ENCODE measurements around the gene KLC3. TPM values are rescaled to one million over a fixed set of nuclear protein-coding genes. Genes with fewer than 3 reads are reported as not detected.

Gene KLC3
- total RNA-seq, 1 experiment from 2014 or later, result 4.8 TPM

GRCh38 chr19:45315304-45315703 lies 25.2 kb upstream of the KLC3 start:
- no peak overlapping the region for H3K56ac ChIP-seq (ENCODE audit: insufficient read length, low read depth, low read length)
- H3K27me3 ChIP-seq (ENCODE audit: insufficient read depth, low read length), result peaks cover 3% of the 10 kb centered on the region; the same call in 1 of the 2 replicates
- H4K5ac ChIP-seq (ENCODE audit: insufficient read length, low read depth, low read length), result no peak overlapping the region
- no peak overlapping the region for H4K8ac ChIP-seq (replicated peaks; ENCODE audit: insufficient read length, low read depth, low read length)
- no peak overlapping the region for H2AFZ ChIP-seq (ENCODE audit: low read length)
- no peak overlapping the region for H3K27ac Mint-ChIP-seq
- H3K23me2 ChIP-seq (ENCODE audit: insufficient read length, low read depth, low read length, poor library complexity, severe bottlenecking), result no peaks in the 10 kb centered on the region
- H3K18ac ChIP-seq (ENCODE audit: insufficient read length, low read depth, low read length), result no peak overlapping the region
- H3K4me3 Mint-ChIP-seq, result no peak overlapping the region
- H3K27ac ChIP-seq (ENCODE audit: insufficient read length, low read depth, low read length), result no peak overlapping the region
- H4K20me1 ChIP-seq (ENCODE audit: control insufficient read depth, insufficient read depth, insufficient read length), result no peaks in the 10 kb centered on the region
- H3K14ac ChIP-seq (ENCODE audit: insufficient read depth, low read length), result 0 out of 2 replicates have a peak overlapping the region, but pooled peaks have one; percentile 5
- no peaks in the 10 kb centered on the region for H3K79me1 ChIP-seq (ENCODE audit: insufficient read depth, low read depth, low read length, poor library complexity, severe bottlenecking)
- no peaks in the 10 kb centered on the region for H3K9me3 ChIP-seq (ENCODE audit: control insufficient read depth, low read depth, low read length)
- WGBS (ENCODE audit: extremely low coverage, insufficient read length, low lambda C conversion rate), result no CpG with 5 or more reads among the region's 21 CpGs
- H3K36me3 Mint-ChIP-seq (ENCODE audit: insufficient read depth in 1 of 3, low read depth in 3 of 3), result no peaks in the 10 kb centered on the region
- peaks cover 82% of the 10 kb centered on the region for H3K27me3 Mint-ChIP-seq (ENCODE audit: low read depth)
- H3K4me1 Mint-ChIP-seq, result peaks cover 0 to 4% of the 10 kb centered on the region in 2 experiments; a peak in 1 of 4 replicates
- no peak overlapping the region for H3K23ac ChIP-seq (ENCODE audit: insufficient read length, low read depth, low read length)
- no peaks in the 10 kb centered on the region for H3K4me1 ChIP-seq (ENCODE audit: insufficient read depth, low read length)
- H3T11ph ChIP-seq (ENCODE audit: low read length), result no peak overlapping the region
- H2BK20ac ChIP-seq (ENCODE audit: low read depth, low read length, poor library complexity, severe bottlenecking), result no peak overlapping the region
- no peak overlapping the region for H2BK120ac ChIP-seq (ENCODE audit: low read depth, low read length, poor library complexity, severe bottlenecking)
- no peak overlapping the region for H3K4me2 ChIP-seq (ENCODE audit: insufficient read depth, insufficient read length, low read length)
- H3K79me2 ChIP-seq (ENCODE audit: insufficient read depth, low read length), result no peaks in the 10 kb centered on the region
- no peak overlapping the region for H2BK12ac ChIP-seq (ENCODE audit: insufficient read length, low read depth, low read length)
- no peak for DNase-seq
- H3K9me3 Mint-ChIP-seq, result no peaks in the 10 kb centered on the region
- H4K91ac ChIP-seq (ENCODE audit: insufficient read length, low read depth, low read length), result no peak overlapping the region
- no peak overlapping the region for H2BK5ac ChIP-seq (ENCODE audit: insufficient read length, low read length)
- no peak for TF ChIP-seq CTCF (conservative IDR thresholded peaks at IDR 0.05)
- no peak overlapping the region for H3K4ac ChIP-seq (ENCODE audit: low read depth, low read length)
- no peak overlapping the region for H3K9ac ChIP-seq (ENCODE audit: extremely low read depth, insufficient read length, low read length)
- no peak overlapping the region for H2AK5ac ChIP-seq (ENCODE audit: insufficient read length, low read length)
- H2BK15ac ChIP-seq (ENCODE audit: low read depth, low read length), result no peak overlapping the region

Data from H9 (cell line).